ENCODE results near the gene GOLGA8H.
"Not testable (repeated sequence)": the region's sequence is repeated elsewhere in the genome, so short reads cannot be mapped to it uniquely, and the experiment has no call there.

DNA sequence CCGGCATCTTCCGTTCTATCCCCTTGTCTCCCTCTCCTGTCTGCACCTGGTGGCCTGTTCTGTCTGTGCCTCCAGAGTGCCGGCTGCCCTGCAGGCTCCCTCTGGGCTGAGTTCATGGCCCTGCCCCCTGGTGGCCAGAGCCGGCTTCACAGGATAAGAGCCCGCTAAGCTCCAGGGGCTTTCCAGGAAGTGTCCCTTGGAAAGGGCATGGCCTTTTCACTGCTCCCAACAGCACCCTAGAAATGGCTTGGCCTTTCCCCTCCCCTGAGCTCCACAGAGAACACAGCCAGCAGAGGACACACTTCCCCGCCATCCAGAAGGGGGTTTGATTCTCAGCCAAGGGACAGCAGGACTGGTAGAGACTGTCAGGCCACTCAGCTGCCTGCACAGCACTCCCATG, 36.9 kb upstream of the GOLGA8H start:
- TF ChIP-seq, protein P1, sequence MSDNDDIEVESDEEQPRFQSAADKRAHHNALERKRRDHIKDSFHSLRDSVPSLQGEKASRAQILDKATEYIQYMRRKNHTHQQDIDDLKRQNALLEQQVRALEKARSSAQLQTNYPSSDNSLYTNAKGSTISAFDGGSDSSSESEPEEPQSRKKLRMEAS (IDR thresholded peaks at IDR 0.05): not testable (repeated sequence)
- TF ChIP-seq POLR2A (IDR thresholded peaks at IDR 0.05; ENCODE audit: borderline replicate concordance, extremely low read depth, insufficient read depth, insufficient read length); EZH2 (IDR thresholded peaks at IDR 0.05); CEBPB (IDR thresholded peaks at IDR 0.05; ENCODE audit: low read depth); POLR2AphosphoS5 (IDR thresholded peaks at IDR 0.05; ENCODE audit: low read depth, low read length); SRF (IDR thresholded peaks at IDR 0.05; ENCODE audit: low read depth); RAD21 (IDR thresholded peaks at IDR 0.05; ENCODE audit: low read depth); ZNF274 (IDR thresholded peaks at IDR 0.05; ENCODE audit: low read depth, low read length): not testable (repeated sequence)
- TF ChIP-seq, protein P2, sequence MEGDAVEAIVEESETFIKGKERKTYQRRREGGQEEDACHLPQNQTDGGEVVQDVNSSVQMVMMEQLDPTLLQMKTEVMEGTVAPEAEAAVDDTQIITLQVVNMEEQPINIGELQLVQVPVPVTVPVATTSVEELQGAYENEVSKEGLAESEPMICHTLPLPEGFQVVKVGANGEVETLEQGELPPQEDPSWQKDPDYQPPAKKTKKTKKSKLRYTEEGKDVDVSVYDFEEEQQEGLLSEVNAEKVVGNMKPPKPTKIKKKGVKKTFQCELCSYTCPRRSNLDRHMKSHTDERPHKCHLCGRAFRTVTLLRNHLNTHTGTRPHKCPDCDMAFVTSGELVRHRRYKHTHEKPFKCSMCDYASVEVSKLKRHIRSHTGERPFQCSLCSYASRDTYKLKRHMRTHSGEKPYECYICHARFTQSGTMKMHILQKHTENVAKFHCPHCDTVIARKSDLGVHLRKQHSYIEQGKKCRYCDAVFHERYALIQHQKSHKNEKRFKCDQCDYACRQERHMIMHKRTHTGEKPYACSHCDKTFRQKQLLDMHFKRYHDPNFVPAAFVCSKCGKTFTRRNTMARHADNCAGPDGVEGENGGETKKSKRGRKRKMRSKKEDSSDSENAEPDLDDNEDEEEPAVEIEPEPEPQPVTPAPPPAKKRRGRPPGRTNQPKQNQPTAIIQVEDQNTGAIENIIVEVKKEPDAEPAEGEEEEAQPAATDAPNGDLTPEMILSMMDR (IDR thresholded peaks at IDR 0.05 in 2 of 3, conservative IDR thresholded peaks at IDR 0.05 in 1 of 3; ENCODE audit: borderline replicate concordance in 1 of 3, insufficient read depth in 1 of 3, low read depth in 2 of 3, low read length in 2 of 3): not testable (repeated sequence)
- TF ChIP-seq, protein P3, sequence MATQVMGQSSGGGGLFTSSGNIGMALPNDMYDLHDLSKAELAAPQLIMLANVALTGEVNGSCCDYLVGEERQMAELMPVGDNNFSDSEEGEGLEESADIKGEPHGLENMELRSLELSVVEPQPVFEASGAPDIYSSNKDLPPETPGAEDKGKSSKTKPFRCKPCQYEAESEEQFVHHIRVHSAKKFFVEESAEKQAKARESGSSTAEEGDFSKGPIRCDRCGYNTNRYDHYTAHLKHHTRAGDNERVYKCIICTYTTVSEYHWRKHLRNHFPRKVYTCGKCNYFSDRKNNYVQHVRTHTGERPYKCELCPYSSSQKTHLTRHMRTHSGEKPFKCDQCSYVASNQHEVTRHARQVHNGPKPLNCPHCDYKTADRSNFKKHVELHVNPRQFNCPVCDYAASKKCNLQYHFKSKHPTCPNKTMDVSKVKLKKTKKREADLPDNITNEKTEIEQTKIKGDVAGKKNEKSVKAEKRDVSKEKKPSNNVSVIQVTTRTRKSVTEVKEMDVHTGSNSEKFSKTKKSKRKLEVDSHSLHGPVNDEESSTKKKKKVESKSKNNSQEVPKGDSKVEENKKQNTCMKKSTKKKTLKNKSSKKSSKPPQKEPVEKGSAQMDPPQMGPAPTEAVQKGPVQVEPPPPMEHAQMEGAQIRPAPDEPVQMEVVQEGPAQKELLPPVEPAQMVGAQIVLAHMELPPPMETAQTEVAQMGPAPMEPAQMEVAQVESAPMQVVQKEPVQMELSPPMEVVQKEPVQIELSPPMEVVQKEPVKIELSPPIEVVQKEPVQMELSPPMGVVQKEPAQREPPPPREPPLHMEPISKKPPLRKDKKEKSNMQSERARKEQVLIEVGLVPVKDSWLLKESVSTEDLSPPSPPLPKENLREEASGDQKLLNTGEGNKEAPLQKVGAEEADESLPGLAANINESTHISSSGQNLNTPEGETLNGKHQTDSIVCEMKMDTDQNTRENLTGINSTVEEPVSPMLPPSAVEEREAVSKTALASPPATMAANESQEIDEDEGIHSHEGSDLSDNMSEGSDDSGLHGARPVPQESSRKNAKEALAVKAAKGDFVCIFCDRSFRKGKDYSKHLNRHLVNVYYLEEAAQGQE (IDR thresholded peaks at IDR 0.05; ENCODE audit: low read depth): not testable (repeated sequence)
